Hematopoietic multipotent progenitor cell treated with erythropoietin and hydrocortisone succinate and interleukin-3 and kit ligand, for 17 days (in vitro differentiated cells): ENCODE measurements around the gene FOXA3.
"Not testable (repeated sequence)": the region's sequence is repeated elsewhere in the genome, so short reads cannot be mapped to it uniquely, and the experiment has no call there.

Experiments used
- DNase-seq: peaks from one replicate; pipeline ENCODE4 v3.0.0-alpha.2; 2015; ENCODE audit warnings: low spot score

FOXA3 gene

DNA sequence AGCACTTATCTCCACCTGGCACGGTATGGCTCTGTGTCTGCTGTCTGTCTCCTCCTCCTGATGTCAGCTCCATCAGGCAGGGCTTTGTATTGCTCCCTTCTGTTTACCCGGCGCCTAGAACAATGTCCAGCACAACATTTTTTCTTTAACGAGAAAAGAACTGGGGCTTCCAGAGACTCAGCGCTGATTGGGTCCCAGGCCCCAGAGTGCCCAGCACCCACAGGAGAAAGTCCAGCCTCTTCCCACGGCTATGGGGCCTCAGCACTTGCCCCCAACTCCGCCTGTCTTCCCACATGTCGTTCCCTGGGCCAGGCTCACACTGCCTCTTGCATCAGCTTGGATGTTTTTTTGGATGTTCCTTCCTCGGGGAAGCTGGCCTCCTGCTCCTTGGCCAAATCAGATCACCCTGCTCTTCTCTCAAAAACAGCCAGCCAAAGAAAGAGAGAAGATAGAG, 31.4 kb downstream of the FOXA3 start:
- DNase-seq: no peak

GRCh38 chr19:45895983-45896599, 32.0 kb downstream of the FOXA3 start:
- DNase-seq: not testable (repeated sequence)

DNA sequence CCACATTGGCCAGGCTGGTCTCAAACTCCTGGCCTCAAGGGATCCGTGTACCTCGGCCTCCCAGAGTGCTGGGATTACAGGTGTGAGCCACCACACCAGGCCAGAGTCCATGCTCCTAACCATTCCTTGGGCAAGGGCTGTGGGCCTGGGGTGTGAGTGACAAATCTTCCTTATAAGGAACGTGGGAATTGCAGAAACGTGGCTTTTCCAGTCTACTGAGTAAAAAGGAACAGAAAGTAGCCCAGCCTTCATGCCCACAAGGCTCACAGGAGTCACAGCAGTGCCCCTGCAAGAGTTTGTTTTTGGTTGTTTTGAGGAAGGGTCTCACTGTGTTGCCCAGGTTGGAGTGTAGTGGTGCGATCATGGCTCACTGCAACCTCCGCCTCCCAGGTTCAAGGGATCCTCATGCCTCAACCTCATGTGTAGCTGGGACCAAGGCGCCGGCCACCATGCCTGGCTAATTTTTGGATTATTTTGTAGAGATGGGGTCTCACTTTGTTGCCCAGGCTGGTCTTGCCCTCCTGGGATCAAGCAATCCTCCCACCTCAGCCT, 33.2 kb downstream of the FOXA3 start:
- no peak for DNase-seq

- DNase-seq: no peak
Observed at GRCh38 chr19:45899253-45899652, 35.1 kb downstream of the FOXA3 start.

GRCh38 chr19:45899919-45900589, 35.9 kb downstream of the FOXA3 start:
- DNase-seq: no peak

- no peak for DNase-seq
Observed at GRCh38 chr19:45900738-45901431, 36.8 kb downstream of the FOXA3 start.

DNA sequence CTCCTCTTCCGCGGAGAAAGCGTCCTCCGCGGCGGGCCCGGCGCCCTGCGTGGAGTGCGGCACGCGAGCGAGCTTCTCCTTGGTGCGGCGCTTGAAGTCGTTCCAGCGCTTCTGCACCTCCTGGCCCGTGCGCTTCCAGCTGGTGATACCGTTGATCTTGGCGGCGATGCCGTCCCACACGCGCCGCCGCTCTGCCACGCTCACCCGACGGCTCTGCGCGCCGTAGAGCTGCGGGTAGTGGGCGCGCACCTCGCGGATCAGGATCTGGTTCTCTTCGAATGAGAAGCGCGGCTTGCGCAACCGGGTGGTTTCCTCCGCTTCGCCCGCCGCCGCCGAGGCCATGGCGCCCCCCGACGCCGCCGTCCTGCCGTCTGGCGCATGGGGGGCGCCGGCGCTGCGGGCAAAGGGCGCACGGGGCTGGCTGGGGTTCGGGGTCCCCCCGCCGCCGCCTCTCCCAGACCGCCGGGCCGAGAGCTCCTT, 37.3 kb downstream of the FOXA3 start:
- no peak for DNase-seq

DNA sequence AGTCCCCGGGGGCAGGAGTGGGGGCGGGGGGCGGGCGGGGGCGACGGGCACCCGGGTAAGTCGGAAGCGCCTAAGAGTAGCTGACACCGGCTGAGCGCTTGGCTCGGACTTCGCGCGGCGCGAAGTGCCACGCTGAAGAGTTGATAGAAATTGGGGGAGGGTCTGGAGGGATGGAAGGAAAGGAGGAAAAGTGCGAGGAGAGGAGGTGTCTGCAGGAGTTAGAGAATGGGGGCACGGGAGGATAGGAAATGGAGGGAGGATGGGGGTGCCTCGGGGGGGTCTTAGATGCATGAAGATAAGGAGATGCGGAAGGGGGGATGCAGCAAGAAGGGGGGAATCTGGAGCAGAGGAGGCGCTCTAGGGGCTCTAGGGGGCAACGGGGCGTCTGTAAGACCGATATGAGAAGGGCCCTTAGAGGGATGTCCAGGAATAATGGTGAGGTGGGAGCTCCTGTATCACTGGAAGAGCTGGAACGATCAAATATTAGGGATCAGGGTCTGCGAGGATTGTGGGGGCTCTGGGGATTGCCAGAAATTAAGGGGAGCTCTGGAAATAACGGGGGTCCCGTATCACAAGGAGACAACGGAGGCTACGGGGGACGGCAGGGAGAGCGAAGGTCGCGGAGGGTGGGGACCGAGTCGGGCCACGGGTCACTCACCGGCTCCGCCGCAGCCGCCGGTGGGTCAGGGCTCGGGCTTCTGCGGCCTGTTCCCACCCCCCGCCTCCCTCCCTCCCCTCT, 38.0 kb downstream of the FOXA3 start, which contains the start of gene MYPOP:
Gene MYPOP (minus strand): TSS at position 702 of the 739 bp plus-strand sequence. CDS start 840 bp downstream, outside the sequence.
- no peak for DNase-seq

- DNase-seq: peak; percentile 98
Observed at GRCh38 chr19:45902651-45903625, 38.8 kb downstream of the FOXA3 start.

- no peak for DNase-seq
Observed at GRCh38 chr19:45905011-45905410, 40.9 kb downstream of the FOXA3 start.

- no peak for DNase-seq
Observed at GRCh38 chr19:45906221-45906620, 42.1 kb downstream of the FOXA3 start.

DNA sequence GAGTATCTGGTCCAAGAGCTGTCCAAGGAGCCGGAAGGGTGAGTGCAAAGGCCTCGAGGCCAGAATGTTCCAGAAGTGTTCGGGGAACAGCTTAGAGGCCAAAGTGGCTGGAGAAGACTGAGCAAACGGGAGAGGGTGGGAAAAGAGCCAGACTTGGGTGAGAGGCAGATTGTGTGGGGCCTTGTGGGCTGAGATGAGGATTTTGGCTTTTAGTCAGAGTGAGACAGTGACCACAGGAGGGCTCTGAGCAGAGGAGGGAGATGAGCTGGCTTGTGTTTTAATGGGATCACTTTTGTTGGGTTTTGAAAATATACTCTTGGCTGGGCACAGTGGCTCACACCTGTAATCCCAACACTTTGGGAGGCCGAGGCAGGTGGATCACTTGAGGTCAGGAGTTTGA, 44.8 kb downstream of the FOXA3 start:
- DNase-seq: no peak

- no peak for DNase-seq
Observed at GRCh38 chr19:45911291-45911690, 47.2 kb downstream of the FOXA3 start.

DNA sequence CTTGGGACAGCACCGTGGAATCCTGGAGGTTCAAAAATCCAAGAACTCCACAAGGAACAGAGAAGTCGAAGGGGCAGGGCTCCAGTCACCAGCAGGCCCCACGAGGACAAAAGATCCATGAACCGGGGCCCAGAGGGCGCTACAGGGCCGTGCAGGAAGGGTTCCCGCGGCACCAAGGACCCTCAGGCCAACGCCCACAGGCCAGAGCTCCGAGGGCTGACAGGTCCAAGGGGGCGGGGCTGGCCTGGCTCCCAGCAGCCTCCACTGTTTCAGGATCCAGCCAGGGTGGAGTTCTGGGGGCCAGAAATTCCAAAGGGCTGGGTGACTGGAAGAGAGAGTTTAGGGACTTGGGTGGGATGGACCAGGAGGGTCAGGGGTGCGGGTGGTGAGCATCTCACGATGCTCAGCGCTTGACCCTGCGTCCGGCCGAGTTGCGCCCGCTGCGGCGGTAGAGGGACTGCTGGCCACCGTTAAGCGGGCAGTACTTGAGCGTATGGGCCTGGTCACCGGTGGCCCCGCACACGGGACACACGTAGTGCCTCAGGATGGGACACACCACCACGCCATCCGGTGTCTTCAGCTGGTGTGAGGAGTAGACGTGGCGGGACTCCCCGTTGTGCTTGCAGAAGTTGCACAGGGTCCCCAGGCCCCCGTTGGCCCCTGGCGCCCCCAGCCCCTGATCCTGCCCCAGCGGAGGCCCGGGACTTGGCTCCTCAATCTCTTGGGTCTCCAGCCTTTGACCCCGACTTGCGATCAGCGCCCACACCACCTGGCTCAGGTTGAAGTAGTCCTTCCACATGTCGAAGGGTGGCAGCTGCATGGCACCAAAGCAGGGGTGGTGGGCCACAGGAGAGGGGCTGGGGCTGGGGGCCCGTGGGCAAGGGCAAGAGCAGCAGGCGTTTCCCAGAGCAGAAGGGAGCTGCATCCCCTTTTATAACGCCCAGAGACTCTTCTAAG, 50.0 kb downstream of the FOXA3 start, which contains the start of gene NANOS2:
Gene NANOS2 (minus strand): TSS at position 905 of the 957 bp plus-strand sequence. CDS start 85 bp downstream, at position 820.
- DNase-seq: no peak

DNA sequence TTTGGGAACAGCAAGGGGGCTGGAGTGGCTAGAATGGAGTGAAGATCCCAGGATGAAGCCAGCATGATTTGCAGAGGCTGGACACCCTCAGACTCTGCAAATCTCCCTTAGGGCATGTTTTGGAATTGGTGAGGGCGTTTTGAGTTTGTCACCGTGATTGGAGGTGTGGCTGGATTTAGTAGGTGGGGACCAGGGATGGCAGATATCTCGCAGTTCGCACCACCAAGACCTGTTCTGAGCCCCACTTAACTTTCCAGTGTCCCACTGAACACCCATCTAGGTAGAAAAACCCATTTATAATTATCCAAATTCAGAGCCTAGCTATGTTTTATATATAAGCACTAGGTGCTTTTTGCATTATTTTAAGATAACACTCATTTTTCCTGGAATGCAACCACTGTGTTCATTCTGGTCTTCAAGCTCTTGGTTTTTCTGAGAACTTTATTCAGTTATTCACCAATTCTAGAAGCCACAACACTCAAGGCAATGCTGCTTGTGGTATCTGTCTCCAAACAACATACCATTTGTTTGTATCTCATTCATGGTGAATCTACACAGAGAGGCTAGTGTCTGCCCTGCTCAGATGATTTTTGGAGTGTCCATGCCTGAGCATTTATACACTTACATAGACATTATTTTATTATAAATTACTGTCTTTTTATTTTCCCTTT, 53.4 kb downstream of the FOXA3 start:
- no peak for DNase-seq

DNA sequence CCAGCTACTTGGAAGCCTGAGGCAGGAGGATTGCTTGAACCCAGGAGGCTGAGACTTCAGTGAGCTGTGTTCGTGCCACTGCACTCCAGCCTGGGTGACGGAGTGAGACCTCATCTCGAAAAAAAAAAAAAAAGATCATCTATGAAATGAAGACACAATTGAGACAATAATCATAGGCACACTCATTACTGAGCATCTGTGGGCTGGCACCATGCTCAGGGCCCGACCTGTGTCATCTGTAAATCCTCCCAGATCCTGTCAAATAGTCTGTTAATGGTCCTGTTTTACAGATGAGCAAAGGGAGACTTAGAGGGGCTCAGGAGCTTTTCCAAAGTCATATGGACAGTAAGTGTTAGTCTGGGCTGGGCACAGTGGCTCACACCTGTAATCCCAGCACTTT, 54.6 kb downstream of the FOXA3 start:
- no peak for DNase-seq

GRCh38 chr19:45919678-45920077, 55.6 kb downstream of the FOXA3 start:
- no peak for DNase-seq

DNA sequence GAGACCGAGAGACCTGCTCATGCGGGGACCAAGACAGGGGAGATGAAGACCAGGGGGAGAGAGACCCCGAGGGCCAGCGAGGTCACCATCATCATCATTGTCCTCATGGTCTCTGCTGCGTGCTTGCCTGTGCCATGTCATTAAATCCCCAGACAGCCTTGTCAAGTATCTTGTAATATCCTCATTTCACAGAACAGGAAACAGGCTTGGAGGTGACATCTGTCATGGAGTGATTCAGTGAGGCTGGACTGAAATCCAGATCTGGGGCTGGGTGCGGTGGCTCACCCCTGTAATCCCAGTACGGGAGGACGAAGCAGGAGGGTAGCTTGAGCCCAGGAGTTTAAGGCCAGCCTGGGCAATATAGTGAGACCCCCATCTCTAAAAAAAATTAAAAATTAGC, 56.3 kb downstream of the FOXA3 start:
- no peak for DNase-seq

- no peak for DNase-seq
Observed at GRCh38 chr19:45922281-45922680, 58.2 kb downstream of the FOXA3 start.
